CD4-positive, alpha-beta T cell (primary cell): ENCODE results near the gene INSIG1. TPM values are rescaled to one million over a fixed set of nuclear protein-coding genes. Genes with fewer than 3 reads are reported as not detected.

Experiments
- ATAC-seq: fragments of 200-7000 bp; cut with Tn5 transposase; one replicate; pipeline ENCODE4 v1.10.0; 2022; ENCODE audit warnings: mild to moderate bottlenecking; ENCODE audit not compliant: poor library complexity
- CTCF ChIA-PET: fragments of 350-600 bp; sonication (Branson Sonifier 250); formaldehyde crosslinking; loops from one replicate; lab custom pipeline; 2021; ENCODE audit warnings: antibody characterized with exemption, inconsistent platforms; lab: Charles Lee
- POLR2A ChIA-PET: fragments of 350-600 bp; sonication (Branson Sonifier 250); formaldehyde crosslinking; loops from one replicate; lab custom pipeline; 2021; ENCODE audit warnings: antibody characterized with exemption, inconsistent platforms; lab: Charles Lee
- DNase-seq, 14 experiments: peaks; one replicate each; pipeline ENCODE4 v3.0.0-alpha.2; 2013 to 2020; ENCODE audit warnings: mixed read lengths in 2 of 14
- H3K27ac ChIP-seq, 2 donors: one replicate each; pipeline versions ENCODE4 v1.5.1 to v1.7.0; 2013; ENCODE audit warnings: low read length in 2 of 2, low read depth in 1 of 2, mild to moderate bottlenecking in 1 of 2
- H3K27me3 ChIP-seq, 2 experiments: 1 replicate in 1 of 2; 2 replicates in 1 of 2; pipeline versions ENCODE4 v1.6.1 to v1.7.0; 2013; ENCODE audit warnings: low read length in 2 of 2, control low read depth in 1 of 2, mild to moderate bottlenecking in 1 of 2, moderate library complexity in 1 of 2; ENCODE audit not compliant: insufficient read depth in 2 of 2, control insufficient read depth in 1 of 2
- H3K36me3 ChIP-seq: one replicate; pipeline ENCODE4 v1.6.1; 2013; ENCODE audit warnings: low read length, control low read depth; ENCODE audit not compliant: insufficient read depth
- H3K4me1 ChIP-seq: one replicate; pipeline ENCODE4 v1.6.1; 2013; ENCODE audit warnings: low read length, control low read depth; ENCODE audit not compliant: insufficient read depth
- H3K4me3 ChIP-seq: one replicate; pipeline ENCODE4 v1.5.1; 2013; ENCODE audit warnings: mild to moderate bottlenecking, low read length, moderate library complexity
- H3K9me3 ChIP-seq, 2 experiments: 1 replicate in 1 of 2; 2 replicates in 1 of 2; pipeline versions ENCODE4 v1.6.1 to v1.7.0; 2013; ENCODE audit warnings: low read length in 2 of 2, mild to moderate bottlenecking in 2 of 2, control low read depth in 1 of 2, moderate library complexity in 1 of 2; ENCODE audit not compliant: control insufficient read depth in 1 of 2, insufficient read depth in 1 of 2
- H3K27ac Mint-ChIP-seq: one replicate; pipeline ENCODE4 v1.8.0; 2020; ENCODE audit warnings: mixed read lengths
- H3K27me3 Mint-ChIP-seq: one replicate; pipeline ENCODE4 v1.8.0; 2021; ENCODE audit warnings: mixed read lengths
- H3K36me3 Mint-ChIP-seq: one replicate; pipeline ENCODE4 v1.8.0; 2021; ENCODE audit warnings: low read depth, mixed read lengths
- H3K4me1 Mint-ChIP-seq: one replicate; pipeline ENCODE4 v1.8.0; 2021; ENCODE audit warnings: low read depth, mixed read lengths
- H3K4me3 Mint-ChIP-seq: one replicate; pipeline ENCODE4 v1.8.0; 2020; ENCODE audit warnings: mild to moderate bottlenecking, mixed read lengths
- H3K9me3 Mint-ChIP-seq: one replicate; pipeline ENCODE4 v1.8.0; 2020; ENCODE audit warnings: mixed read lengths
- CTCF ChIP-seq: fragments of 200-600 bp; IDR thresholded peaks from one replicate; pipeline ENCODE4 v1.8.0; 2022; ENCODE audit warnings: antibody characterized with exemption, mild to moderate bottlenecking
- intact Hi-C, 2 experiments: fragments of 100-400 bp; cut with DNase I in 1 of 2; cut with micrococcal nuclease in 1 of 2; formaldehyde crosslinking; loops; one replicate each; pipeline versions ENCODE4 v1.15.1 to v1.9.0; 2023 to 2025; cut with DNase I, micrococcal nuclease
- total RNA-seq, 174 experiments: library from RNA in 2 of 174; stranded (reverse) in 2 of 174; gene quantifications; one replicate each; pipeline ENCODE4 v1.2.3 and lab custom pipeline; 2021 to 2026

INSIG1 gene
- total RNA-seq, 2 experiments from 2014 or later, result 58.1 to 60.9 TPM

GRCh38 chr7:155283565-155284194 lies 14.0 kb upstream of the INSIG1 start:
- H3K27me3 Mint-ChIP-seq, result peaks cover 6% of the 10 kb centered on the region
- ChIA-PET CTCF (interaction anchor here (1.5 kb wide), 1 partner anchor 61 kb away, joined by 4 read pairs; no protein-coding TSS in a partner anchor), POLR2A (no interaction called here)
- Histone ChIP-seq H3K4me1 (peaks cover 31% of the 10 kb centered on the region), H3K27ac (no peak overlapping the region), H3K4me3 (no peak overlapping the region), H3K36me3 (no peaks in the 10 kb centered on the region), H3K27me3 (no peaks in the 10 kb centered on the region), H3K9me3 (no peaks in the 10 kb centered on the region)
- DNase-seq (no peak), ATAC-seq (no peak)
- intact Hi-C loops, result no loop called here
- H3K27ac Mint-ChIP-seq, result no peak overlapping the region
- H3K9me3 Mint-ChIP-seq, result no peaks in the 10 kb centered on the region
- no peaks in the 10 kb centered on the region for H3K4me1 Mint-ChIP-seq
- TF ChIP-seq CTCF, result no peak
- no peak overlapping the region for H3K4me3 Mint-ChIP-seq
- no peaks in the 10 kb centered on the region for H3K36me3 Mint-ChIP-seq

- CTCF ChIA-PET, result no interaction called here
- H3K4me3 Mint-ChIP-seq, result no peak overlapping the region
- peaks cover 31% of the 10 kb centered on the region for H3K4me1 ChIP-seq
- H3K4me3 ChIP-seq, result no peak overlapping the region
- H3K36me3 Mint-ChIP-seq, result no peaks in the 10 kb centered on the region
- no peaks in the 10 kb centered on the region for H3K9me3 Mint-ChIP-seq
- no peak overlapping the region for H3K27ac Mint-ChIP-seq
- DNase-seq, result no peak
- intact Hi-C loops, result no loop called here
- no peak overlapping the region for H3K27ac ChIP-seq
- H3K27me3 ChIP-seq, result no peaks in the 10 kb centered on the region
- ATAC-seq, result no peak
- no peaks in the 10 kb centered on the region for H3K9me3 ChIP-seq
- no peak for TF ChIP-seq CTCF
- no peaks in the 10 kb centered on the region for H3K4me1 Mint-ChIP-seq
- POLR2A ChIA-PET, result no interaction called here
- no peaks in the 10 kb centered on the region for H3K27me3 Mint-ChIP-seq
- H3K36me3 ChIP-seq, result no peaks in the 10 kb centered on the region
Measured at GRCh38 chr7:155284496-155285274, 13.0 kb upstream of the INSIG1 start.

GRCh38 chr7:155285423-155285822 lies 12.3 kb upstream of the INSIG1 start:
- no peaks in the 10 kb centered on the region for H3K27me3 Mint-ChIP-seq
- ATAC-seq (no peak), DNase-seq (no peak)
- H3K27ac Mint-ChIP-seq, result no peak overlapping the region
- no peak overlapping the region for H3K4me3 ChIP-seq
- TF ChIP-seq CTCF, result no peak
- no peaks in the 10 kb centered on the region for H3K36me3 ChIP-seq
- H3K4me1 ChIP-seq, result peaks cover 31% of the 10 kb centered on the region
- H3K27me3 ChIP-seq, result no peaks in the 10 kb centered on the region
- H3K9me3 Mint-ChIP-seq, result no peaks in the 10 kb centered on the region
- ChIA-PET POLR2A (no interaction called here), CTCF (no interaction called here)
- intact Hi-C loops, result no loop called here
- no peaks in the 10 kb centered on the region for H3K9me3 ChIP-seq
- no peak overlapping the region for H3K4me3 Mint-ChIP-seq
- H3K4me1 Mint-ChIP-seq, result no peaks in the 10 kb centered on the region
- no peak overlapping the region for H3K27ac ChIP-seq
- no peaks in the 10 kb centered on the region for H3K36me3 Mint-ChIP-seq
